GM21360 (cell line): ENCODE results near the gene CCP110.

Source experiments
- ATAC-seq: cut with Tn5 transposase; IDR thresholded peaks from one replicate; pipeline ENCODE4 v1.9.1; 2021; ENCODE audit warnings: mild to moderate bottlenecking, moderate library complexity; ENCODE audit not compliant: unreplicated experiment

Gene CCP110, protein sequence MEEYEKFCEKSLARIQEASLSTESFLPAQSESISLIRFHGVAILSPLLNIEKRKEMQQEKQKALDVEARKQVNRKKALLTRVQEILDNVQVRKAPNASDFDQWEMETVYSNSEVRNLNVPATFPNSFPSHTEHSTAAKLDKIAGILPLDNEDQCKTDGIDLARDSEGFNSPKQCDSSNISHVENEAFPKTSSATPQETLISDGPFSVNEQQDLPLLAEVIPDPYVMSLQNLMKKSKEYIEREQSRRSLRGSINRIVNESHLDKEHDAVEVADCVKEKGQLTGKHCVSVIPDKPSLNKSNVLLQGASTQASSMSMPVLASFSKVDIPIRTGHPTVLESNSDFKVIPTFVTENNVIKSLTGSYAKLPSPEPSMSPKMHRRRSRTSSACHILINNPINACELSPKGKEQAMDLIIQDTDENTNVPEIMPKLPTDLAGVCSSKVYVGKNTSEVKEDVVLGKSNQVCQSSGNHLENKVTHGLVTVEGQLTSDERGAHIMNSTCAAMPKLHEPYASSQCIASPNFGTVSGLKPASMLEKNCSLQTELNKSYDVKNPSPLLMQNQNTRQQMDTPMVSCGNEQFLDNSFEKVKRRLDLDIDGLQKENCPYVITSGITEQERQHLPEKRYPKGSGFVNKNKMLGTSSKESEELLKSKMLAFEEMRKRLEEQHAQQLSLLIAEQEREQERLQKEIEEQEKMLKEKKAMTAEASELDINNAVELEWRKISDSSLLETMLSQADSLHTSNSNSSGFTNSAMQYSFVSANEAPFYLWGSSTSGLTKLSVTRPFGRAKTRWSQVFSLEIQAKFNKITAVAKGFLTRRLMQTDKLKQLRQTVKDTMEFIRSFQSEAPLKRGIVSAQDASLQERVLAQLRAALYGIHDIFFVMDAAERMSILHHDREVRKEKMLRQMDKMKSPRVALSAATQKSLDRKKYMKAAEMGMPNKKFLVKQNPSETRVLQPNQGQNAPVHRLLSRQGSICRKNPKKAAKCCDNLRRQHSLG

DNA sequence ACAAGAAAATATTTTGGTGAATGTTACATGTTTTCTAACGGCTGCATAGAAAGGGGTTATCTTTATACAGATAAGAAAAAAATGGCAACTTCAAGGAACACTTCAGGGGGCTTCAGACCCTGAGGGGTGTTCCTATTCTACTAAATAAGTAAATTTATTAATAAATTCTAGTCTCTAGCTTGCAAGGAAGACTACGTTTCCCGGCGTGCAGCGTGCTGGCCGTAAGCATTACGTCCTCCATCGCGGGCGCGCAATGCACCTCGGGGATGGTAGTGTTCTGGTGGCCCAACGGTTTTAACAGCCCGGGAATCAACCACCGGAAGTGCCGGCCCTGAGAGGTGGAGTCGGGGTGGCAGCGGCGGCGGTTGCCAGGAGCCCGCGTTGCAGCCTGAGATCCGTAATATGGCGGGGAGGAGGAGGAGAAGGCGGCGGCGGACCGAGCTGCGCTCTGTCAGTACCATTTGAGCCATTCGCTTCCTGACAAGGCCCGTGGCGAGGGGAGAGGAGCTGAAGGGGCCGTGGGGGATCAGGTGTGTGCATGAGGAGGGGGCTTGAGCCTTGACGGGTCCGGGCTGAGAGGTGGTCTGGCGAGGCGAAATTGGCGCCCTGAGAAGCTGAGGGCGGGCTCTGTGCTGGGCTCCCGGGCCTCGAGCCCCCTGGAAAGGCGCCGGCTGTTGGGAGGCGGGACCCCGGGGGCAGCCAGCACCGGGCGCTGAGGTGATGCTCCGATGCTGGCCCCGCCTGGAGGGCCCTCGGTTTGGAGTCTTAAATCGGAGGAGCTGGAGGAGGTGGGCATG is at the start of gene CCP110:
Gene CCP110, plus strand, starts transcription at position 384 of the 797 bp plus-strand sequence. CDS start 3,940 bp downstream, outside the sequence.
- ATAC-seq = peak; percentile 62

DNA sequence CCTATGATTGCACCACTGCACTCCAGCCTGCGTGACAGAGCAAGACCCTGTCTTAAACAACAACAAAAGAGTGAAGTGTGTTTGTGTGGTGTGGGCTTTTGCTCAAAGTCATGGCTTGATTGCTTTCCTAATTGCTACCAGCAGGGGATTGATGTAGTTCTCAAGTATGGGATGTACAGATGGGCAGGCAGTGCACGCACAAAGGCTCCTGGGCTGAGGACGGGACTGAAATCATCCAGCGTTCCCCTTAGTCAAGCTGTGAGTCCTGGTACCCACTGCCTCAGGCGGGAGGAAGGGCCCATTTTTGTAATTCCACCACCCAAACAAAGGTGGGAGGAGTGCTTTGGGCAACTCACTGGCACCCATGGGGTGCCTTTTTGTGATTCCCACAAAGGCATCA is 49.1 kb upstream of the CCP110 start:
- no peak for ATAC-seq

DNA sequence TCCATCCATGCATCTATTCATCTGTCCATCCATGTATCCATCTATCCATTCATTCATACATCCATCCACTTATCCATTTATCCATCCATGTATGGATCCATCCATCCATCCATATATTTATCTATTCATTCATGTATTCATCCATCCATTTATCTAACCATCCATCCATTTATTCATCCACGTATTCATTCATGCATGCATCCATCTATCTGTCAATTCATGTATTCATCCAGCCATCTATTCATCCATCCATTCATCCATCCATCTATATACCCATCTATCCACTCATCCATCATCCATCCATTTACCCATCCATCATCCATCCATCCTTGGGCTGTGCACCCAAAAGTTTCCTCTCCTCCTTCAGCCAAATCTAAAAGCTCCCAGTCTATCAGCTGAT is 45.2 kb upstream of the CCP110 start:
- ATAC-seq = no peak

DNA sequence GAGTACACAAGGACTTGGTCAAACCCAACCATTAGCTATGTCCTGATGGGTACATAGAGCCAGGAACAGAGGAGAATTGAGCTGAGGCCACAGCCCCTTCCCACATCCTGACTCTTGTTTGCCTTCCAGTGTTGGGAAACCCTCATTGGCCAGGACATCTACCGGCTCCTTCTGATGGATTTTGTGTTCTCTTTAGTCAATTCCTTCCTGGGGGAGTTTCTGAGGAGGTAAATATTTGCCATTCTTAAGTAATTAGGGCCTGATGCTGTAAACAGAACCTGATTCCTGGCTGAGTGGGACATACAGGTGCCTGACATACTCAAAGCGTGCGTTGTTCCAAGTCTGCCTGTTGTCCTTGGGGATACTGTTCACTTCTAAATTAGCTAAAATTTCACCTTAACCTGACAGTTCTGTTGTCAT is 44.4 kb upstream of the CCP110 start:
- no peak for ATAC-seq

DNA sequence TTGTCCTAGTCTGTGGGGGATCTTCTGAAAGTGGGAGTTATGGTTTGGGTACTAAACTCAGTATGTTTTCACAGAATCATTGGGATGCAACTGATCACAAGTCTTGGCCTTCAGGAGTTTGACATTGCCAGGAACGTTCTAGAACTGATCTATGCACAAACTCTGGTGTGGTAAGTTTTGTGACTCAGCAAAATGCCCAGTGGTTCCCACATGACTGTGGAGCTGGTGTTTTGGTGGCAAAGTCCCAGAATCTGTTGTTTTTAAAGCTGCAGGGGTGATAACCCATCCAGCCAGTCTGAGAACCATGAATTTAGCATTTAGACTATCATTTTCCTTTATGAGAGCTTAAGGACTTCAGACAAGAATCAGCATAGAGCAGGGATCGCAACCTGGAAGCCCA is 42.4 kb upstream of the CCP110 start:
- no peak for ATAC-seq

DNA sequence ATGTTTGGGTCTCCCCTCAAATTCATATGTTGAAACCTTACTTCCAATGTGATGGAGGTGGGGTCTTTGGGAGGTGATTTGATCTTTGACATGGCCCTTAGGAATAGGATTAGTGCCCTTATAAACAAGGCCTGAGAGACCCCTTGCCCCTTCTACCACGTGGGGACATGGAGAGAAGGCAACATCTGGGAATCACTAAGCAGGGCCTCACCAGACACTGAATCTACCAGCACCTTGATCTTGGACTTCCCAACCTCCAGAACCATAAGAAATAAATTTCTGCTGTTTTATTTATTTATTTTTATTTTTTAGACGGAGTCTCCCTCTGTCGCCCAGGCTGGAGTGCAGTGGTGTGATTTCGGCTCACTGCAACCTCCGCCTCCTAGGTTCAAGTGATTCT is 42.0 kb upstream of the CCP110 start:
- ATAC-seq = no peak

DNA sequence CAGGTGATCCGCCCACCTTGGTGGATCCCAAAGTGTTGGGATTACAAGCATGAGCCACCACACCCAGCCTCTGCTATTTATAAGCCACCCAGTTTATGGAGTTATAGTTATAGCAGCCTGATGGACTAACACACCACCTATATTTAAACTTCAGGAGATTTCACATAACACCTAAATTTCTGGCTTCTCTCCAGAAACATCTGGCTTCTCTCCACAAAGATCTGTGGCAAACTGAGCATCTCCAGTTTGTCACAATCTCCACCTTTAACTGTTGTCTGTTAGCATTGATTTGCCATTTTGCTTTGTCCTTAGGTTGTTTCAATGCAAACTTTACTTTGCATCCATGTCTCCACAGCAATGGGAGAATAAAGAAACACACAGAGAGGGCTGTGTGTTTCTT is 41.5 kb upstream of the CCP110 start:
- no peak for ATAC-seq

DNA sequence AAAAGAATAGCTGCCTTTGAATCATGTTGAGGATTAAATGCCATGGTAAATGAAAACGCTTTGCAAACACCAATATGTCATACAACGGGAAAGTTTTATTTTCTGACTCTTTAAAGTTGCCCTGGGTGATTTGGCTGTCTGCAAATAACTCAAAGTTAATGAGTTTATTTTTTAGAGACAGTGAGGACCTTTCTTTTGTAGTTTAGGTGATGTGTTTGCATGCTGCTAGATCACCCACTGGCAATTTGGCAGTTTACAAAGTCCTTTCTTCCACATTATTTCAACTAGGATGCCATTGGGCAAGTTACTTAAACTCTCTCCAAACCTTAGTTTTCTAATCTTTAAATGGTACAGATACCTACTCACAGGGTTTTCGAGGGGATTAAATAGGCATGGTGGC is 39.6 kb upstream of the CCP110 start:
- no peak for ATAC-seq

DNA sequence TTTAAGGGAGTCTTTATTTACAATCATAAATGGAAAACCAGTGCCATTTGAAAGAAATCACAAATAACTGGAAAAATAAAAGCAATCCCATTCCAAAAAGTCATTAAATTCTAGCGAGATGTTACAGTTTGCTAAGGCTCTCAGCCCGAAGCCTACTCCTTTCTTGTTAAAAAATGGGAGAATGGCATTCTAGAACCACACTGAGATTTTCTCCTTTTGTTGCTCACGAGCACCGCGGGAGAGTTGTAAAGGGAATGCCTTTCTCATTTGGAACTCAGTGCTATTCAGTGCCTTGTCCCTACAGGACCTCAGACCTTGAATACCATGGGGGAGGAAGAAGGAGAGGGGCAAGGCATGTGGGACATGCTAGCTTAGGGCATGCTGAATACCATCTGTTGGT is 38.1 kb upstream of the CCP110 start:
- ATAC-seq = no peak

DNA sequence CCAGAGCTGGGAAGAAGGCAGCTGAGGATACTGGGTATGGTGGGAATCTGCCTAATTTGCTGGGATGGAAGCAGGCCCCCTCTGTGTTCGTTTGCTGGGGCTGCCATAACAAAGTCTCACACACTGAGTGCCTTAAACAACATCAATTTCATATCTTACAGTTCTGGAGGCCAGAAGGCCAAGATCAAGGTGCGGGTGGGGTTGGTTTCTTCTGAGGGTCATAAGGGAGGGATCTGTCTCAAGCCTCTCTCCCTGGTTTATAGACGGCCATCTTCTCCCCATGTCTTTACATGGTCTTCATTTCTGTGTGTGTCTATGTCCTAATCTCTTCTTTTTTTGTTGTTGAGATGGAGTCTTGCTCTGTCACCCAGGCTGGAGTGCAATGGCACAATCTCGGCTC is 37.7 kb upstream of the CCP110 start:
- no peak for ATAC-seq

DNA sequence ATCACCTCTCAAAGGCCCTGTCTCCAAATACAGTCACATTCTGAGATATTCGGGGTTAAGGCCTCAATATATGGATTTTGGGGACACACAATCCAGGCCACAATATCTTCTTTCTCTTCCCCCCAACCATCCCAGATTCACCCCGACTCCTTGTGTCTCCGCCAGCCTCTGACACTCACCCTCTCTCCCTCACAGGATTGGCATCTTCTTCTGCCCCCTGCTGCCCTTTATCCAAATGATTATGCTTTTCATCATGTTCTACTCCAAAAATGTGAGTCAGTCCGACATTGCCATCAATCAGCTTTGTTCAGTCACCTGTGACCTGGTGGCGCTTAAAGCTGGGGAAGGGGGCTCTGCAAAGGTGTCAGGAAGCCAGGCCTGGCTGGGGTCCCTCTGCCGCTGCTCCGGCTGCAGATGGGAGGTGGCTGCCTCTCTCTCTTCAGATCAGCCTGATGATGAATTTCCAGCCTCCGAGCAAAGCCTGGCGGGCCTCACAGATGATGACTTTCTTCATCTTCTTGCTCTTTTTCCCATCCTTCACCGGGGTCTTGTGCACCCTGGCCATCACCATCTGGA is 36.9 kb upstream of the CCP110 start:
- ATAC-seq = no peak

DNA sequence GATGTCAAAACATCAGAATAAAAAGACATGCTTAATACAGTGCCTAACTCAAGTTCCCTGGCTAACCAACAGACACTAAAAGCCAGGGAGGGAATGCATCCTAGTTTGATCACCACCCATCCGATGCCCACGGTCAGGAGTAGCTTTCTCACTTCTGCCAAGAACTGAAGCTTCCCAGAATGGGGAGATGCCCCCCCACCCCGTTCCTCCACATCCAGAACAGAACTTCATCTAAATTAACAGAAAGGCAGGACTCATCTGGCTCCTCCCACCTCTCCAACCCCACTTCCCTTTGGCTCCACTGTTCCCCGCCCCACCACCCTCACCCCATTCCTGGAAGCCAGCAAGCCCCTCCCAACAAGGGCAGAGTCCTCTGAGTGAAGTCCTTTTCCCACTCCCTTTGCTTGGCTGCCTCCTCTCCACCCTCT is 35.5 kb upstream of the CCP110 start:
- no peak for ATAC-seq

DNA sequence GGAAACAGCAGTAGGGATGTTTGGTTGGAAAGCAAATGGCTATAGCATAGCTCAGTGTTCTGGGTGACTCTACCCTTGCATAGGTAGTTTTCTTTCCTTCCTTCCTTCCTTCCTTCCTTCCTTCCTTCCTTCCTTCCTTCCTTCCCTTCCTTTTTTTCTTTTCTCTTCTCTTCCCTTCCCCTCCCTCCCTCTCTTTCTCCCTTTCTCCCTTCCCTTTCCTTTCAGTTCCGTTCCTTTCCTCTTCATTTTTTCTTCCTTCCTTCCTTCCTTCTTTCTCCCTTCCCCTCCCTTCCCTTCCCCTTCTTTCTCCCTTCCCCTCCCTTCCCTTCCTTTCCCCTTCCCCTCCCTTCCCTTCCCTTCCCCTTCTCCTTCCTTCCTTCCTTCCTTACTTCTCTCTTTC is 33.1 kb upstream of the CCP110 start:
- no peak for ATAC-seq

DNA sequence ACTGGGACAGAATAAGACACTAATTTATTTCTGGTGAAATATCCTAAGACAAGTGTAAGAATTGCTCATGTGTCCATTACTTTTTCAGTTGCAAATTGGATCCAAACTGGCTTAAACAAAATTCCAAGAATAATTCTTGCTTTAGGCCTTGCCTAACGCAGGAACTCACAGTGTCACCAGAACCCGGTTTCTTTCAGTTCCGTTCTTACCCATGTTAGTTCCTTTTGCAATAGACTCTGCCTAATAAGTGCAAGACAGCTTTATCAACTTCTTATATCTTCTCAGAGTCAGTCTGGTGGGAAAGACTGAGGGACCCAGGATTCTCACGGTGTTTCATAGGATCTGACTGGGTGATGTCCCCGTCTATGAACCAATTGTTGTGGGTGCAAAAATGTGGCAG is 26.6 kb upstream of the CCP110 start:
- ATAC-seq = no peak

DNA sequence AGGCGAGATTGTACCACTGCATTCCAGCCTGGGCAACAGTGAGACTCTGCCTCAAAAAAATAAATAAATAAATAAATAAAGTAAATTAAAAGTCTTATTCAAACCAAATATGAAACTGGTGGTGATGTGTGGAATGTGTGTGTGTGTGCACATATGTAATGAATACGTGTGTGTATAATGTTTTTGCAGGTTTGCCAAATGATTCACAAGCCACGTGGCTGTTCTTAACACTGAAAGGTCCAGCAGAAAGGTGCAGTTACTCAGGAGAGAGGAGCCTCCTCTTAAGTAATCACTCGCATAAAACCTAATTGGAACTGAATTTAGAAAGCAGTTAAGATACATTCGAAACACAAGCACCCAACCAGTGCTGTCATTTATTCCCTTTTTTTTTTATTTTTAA is 24.7 kb upstream of the CCP110 start:
- no peak for ATAC-seq

DNA sequence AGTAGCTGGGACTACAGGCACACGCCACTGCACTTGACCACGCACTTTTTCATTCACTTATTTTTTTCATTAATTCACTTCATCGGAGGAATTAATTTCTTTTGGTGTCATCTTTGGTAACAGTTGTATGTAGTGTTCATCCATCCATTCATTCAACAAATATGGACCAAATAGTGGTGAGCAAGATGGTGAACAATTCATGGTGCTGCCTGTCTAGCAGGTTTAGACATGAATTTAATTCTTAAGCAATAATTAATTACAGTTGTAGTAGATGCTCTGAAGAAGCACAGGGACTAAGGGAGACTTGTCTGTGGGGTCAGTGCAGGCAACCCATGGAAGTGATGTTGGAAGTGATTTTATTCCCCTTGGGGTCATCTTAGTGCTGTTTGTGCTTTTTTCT is 24.3 kb upstream of the CCP110 start:
- ATAC-seq = no peak

DNA sequence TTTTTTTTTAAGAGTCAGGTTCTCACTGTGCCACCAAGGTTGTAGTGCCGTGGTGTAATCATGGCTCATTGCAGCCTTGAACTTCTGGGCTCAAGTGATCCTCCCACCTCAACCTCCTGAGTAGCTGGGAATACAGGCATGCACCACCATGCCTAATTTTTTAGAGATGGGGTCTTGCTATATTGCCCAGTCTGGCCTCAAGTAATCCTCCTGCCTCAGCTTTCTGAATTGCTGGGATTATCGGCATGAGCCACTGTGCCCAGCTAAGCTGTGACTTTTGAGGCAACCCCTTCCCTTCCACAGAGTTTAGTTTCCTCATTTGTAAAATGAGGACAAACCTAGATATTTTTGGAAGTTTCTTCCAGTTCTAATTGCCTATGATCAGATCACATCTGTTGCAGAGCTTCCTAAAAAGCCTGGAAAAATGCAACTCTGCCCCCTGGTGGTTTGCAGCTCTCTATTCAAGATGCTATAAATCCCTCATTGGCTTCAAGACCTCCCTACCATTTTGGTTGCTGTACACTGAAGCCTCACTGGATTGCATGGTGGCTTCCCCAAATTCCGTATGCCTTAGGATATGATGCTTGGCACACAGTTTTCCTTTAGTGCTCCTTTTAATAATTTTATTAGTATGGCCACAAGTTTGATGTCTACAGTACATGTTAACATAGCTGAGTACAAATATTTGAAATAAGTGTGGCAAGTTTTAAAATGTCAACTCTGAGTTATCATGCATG is 21.2 kb upstream of the CCP110 start:
- no peak for ATAC-seq

DNA sequence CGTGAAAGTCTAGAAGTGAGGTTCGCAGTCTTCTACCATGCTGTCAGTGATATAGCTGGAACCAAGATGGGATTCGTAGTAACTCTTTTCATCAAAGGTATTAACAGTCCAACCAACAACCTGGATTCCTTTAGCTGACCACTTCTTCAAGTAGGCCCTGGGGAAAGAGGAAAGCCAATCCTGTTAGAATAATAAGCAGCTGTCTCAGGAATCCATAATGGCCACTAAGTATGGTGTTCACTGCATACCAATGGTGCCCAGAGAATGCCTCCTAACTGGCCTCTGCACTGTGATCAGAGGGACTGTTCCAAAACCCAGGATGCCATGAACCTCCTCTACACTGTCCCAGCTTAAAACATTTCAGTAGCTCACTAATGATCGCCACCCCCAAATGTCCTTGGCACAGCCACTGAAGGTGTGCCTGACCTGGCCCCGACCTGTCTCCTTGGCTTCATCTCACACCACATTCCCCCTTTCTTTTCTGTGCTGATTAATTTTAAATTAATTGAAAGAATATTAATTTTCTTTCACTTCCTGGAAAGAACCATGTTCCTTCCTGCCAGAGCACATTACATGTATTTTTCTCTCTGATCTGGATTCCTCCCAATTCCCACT is 20.2 kb upstream of the CCP110 start:
- ATAC-seq = no peak

DNA sequence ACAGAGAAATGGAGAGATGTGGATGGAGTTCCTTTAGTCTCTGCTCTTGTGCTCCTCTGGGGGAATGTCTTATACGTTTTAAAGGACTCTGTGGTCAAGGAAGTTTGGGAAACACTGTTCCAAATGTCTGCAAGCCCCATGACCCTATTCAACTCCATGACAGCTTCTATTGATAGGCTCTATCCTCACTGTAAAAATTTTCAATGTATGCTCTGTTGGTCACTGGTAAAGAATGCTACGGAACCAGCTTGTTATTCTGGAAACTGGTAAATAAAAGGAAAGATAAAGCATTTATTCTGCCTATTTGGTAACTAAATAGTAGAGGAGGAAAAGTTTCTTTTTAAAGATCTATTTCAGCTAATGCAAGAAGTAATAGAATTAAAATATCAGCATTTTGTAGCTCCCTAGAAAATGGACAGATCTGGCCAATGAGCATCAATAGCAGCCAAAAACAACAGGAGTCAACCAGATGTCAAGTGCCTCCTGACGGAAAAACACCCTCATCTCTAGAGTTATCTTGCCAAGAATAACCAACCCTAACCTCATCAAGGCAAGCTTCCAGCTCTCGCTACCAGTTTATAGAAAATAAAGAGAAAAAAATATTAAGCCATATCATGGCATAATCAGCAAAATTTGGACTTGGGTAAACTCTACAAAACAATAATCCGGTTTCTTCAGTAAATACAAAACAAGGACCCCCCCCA is 18.0 kb upstream of the CCP110 start:
- no peak for ATAC-seq
